Measurements from ENCODE around the gene WNT5A.

Gene WNT5A

GRCh38 chr3:55442861-55443260 is 44.2 kb downstream of the WNT5A start:
- DNase-seq: no peak

- DNase-seq: no peak
These were observed 45.6 kb downstream of the WNT5A start for GRCh38 chr3:55441499-55441898.

- no peak for DNase-seq
These were observed 46.9 kb downstream of the WNT5A start for GRCh38 chr3:55440104-55440708.

- no peak for DNase-seq
These were observed 47.4 kb downstream of the WNT5A start for GRCh38 chr3:55439657-55440056.

- DNase-seq: no peak
These were observed 50.5 kb downstream of the WNT5A start for GRCh38 chr3:55436644-55437043.

- no peak for DNase-seq
These were observed 51.6 kb downstream of the WNT5A start for GRCh38 chr3:55435491-55435890.

GRCh38 chr3:55434789-55435188 is 52.3 kb downstream of the WNT5A start:
- peak; percentile 6 for DNase-seq

GRCh38 chr3:55431041-55431440 is 56.1 kb downstream of the WNT5A start:
- no peak for DNase-seq

GRCh38 chr3:55427739-55428138 is 59.4 kb downstream of the WNT5A start:
- DNase-seq: no peak

GRCh38 chr3:55426486-55426885 is 60.6 kb downstream of the WNT5A start:
- DNase-seq: no peak

- no peak for DNase-seq
These were observed 63.3 kb downstream of the WNT5A start for GRCh38 chr3:55423782-55424181.

- DNase-seq: no peak
These were observed 69.9 kb downstream of the WNT5A start for GRCh38 chr3:55417211-55417610.

GRCh38 chr3:55416331-55416821 is 70.7 kb downstream of the WNT5A start:
- no peak for DNase-seq

Measured in NCI-H2227 treated with DMSO at 0.1 percent for 48 hours (cell line).